Left ventricle myocardium inferior (tissue), 1 donor: Measurements from ENCODE around the gene ATG4C. TPM values are rescaled to one million over a fixed set of nuclear protein-coding genes. Genes with fewer than 3 reads are reported as not detected.
"Not testable (repeated sequence)": the region's sequence is repeated elsewhere in the genome, so short reads cannot be mapped to it uniquely, and the experiment has no call there.

Experiments
- DNase-seq: peaks from one replicate; pipeline ENCODE4 v3.0.0-alpha.2; 2020
- H3K27ac ChIP-seq: fragments of 200-600 bp; replicated peaks from 2 replicates; pipeline ENCODE4 v1.8.0; 2021
- H3K27me3 ChIP-seq: fragments of 200-600 bp; 2 replicates; pipeline ENCODE4 v1.8.0; 2021; ENCODE audit warnings: low read depth
- H3K36me3 ChIP-seq: fragments of 200-600 bp; 2 replicates; pipeline ENCODE4 v1.8.0; 2021
- H3K4me1 ChIP-seq: fragments of 200-600 bp; 2 replicates; pipeline ENCODE4 v1.8.0; 2021
- H3K4me3 ChIP-seq: fragments of 200-600 bp; 2 replicates; pipeline ENCODE4 v1.8.0; 2021; ENCODE audit warnings: mild to moderate bottlenecking, moderate library complexity
- H3K9me3 ChIP-seq: fragments of 200-600 bp; replicated peaks from 2 replicates; pipeline ENCODE4 v1.8.0; 2021
- CTCF ChIP-seq: fragments of 200-600 bp; IDR thresholded peaks from 2 replicates; pipeline ENCODE4 v1.8.0; 2021; ENCODE audit warnings: antibody characterized with exemption, mild to moderate bottlenecking, borderline replicate concordance
- intact Hi-C: fragments of 100-400 bp; cut with micrococcal nuclease; formaldehyde crosslinking; loops from one replicate; pipeline ENCODE4 v1.11.0; 2022
- long read RNA-seq: library from polyadenylated mRNA; unstranded; transcript quantifications from one replicate; pipeline ENCODE4 v2.0.0, GENCODE V29; 2021
- total RNA-seq: library from RNA; stranded (reverse); fragmentation: NEBNext Ultra II Directional; extraction: Animal tissue kit (Norgen Biotek cat#: 25700); gene quantifications from one replicate; pipeline ENCODE4 v1.2.1, GENCODE V29; 2021
- donor health status: DM: no; HTN: yes; CAD: no; lungs with severe emphysema.

The ATG4C gene, protein sequence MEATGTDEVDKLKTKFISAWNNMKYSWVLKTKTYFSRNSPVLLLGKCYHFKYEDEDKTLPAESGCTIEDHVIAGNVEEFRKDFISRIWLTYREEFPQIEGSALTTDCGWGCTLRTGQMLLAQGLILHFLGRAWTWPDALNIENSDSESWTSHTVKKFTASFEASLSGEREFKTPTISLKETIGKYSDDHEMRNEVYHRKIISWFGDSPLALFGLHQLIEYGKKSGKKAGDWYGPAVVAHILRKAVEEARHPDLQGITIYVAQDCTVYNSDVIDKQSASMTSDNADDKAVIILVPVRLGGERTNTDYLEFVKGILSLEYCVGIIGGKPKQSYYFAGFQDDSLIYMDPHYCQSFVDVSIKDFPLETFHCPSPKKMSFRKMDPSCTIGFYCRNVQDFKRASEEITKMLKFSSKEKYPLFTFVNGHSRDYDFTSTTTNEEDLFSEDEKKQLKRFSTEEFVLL
- 10.9 TPM for total RNA-seq
- long read RNA-seq, transcript ATG4C-201 (11 exons, 2,938 nt): major isoform, 5 of 11 reads
- long read RNA-seq, partial matches to known transcripts: 1 of 11 reads
- long read RNA-seq, other reads (novel, unspliced or antisense): 1 of 11 reads

GRCh38 chr1:62783736-62784508 is at the start of gene ATG4C:
Gene ATG4C (plus strand): TSS chr1:62784132. CDS start chr1:62803787, 19,655 bp downstream.
- peak; percentile 94 for DNase-seq
- intact Hi-C loops: no loop called here
- no peak for TF ChIP-seq CTCF

GRCh38 chr1:62735491-62736171 is 48.3 kb upstream of the ATG4C start:
- no peaks in the 10 kb centered on the region for H3K36me3 ChIP-seq
- peak overlapping the region; percentile 3 for H3K27ac ChIP-seq
- no peaks in the 10 kb centered on the region for H3K9me3 ChIP-seq
- H3K27me3 ChIP-seq: peaks cover 16% of the 10 kb centered on the region
- no peak for DNase-seq
- H3K4me3 ChIP-seq: no peak overlapping the region
- H3K4me1 ChIP-seq: peaks cover 23% of the 10 kb centered on the region
- TF ChIP-seq CTCF: no peak
- intact Hi-C loops: no loop called here

More at GRCh38 chr1:62783736-62784508, at the start of gene ATG4C:
- no peaks in the 10 kb centered on the region for H3K27me3 ChIP-seq
- H3K4me3 ChIP-seq: peak within 1 kb of the TSS; percentile 84
- H3K27ac ChIP-seq: peak within 1 kb of the TSS; percentile 99
- H3K36me3 ChIP-seq: no peaks in the 10 kb centered on the region
- peaks cover 42% of the 10 kb centered on the region for H3K4me1 ChIP-seq
- no peaks in the 10 kb centered on the region for H3K9me3 ChIP-seq

- DNase-seq, intact Hi-C loops, H3K27ac ChIP-seq, H3K36me3 ChIP-seq, H3K4me3 ChIP-seq, H3K9me3 ChIP-seq: not testable (repeated sequence)
- Histone ChIP-seq H3K4me1 (peaks cover 15% of the 10 kb centered on the region), H3K27me3 (peaks cover 12% of the 10 kb centered on the region)
Observed at GRCh38 chr1:62740701-62741100, 43.2 kb upstream of the ATG4C start.

- H3K36me3 ChIP-seq: no peaks in the 10 kb centered on the region
- no peak for DNase-seq
- intact Hi-C loops: no loop called here
- TF ChIP-seq CTCF: no peak
- H3K27me3 ChIP-seq: peaks cover 3% of the 10 kb centered on the region
- H3K27ac ChIP-seq: no peak overlapping the region
- H3K4me1 ChIP-seq: peaks cover 10% of the 10 kb centered on the region
- H3K9me3 ChIP-seq: peaks cover 5% of the 10 kb centered on the region
- H3K4me3 ChIP-seq: no peak overlapping the region
Observed at GRCh38 chr1:62744611-62745577, 39.0 kb upstream of the ATG4C start.

DNA sequence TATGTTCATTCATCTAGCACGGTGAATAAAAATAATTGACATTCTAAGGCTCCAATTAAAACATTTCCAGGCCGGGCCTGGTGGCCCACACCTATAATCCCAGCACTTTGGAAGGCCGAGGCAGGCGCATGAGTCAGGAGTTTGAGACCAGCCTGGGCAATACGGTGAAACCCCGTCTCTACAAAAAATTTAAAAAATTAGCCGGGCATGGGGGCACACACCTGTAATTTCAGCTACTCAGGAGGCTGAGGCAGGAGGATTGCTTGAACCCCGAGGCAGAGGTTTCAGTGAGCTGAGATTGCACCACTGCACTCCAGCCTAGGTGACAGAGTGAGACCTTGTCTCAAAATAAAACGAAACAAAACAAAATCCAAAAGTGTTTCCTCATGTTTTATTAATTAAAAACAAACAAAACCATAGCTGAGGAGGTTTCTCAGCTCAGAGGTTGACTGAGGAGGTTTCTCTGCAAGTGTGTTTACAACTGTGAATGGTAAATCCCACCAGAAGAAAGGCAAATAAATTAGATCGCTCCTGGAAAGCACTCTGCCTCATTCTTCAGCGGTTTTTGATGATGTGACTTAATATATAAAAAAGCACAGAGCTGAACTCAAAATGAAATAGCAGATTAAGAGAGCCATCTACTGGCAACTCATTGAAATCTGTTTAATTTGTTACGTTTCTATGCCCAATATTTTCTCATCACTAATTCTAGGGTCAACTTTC is 37.7 kb upstream of the ATG4C start:
- H3K9me3 ChIP-seq: peaks cover 7% of the 10 kb centered on the region
- no peak for DNase-seq
- H3K4me1 ChIP-seq: peaks cover 18% of the 10 kb centered on the region
- H3K27ac ChIP-seq: no peak overlapping the region
- H3K36me3 ChIP-seq: no peaks in the 10 kb centered on the region
- no peaks in the 10 kb centered on the region for H3K27me3 ChIP-seq
- intact Hi-C loops: loop anchor here (2.0 kb wide), 1 partner anchor 237 kb away; no protein-coding TSS in a partner anchor
- peak; percentile 73 for TF ChIP-seq CTCF
- H3K4me3 ChIP-seq: no peak overlapping the region
